Stimulated activated CD4-positive, alpha-beta T cell treated with anti-CD3 and anti-CD28 coated beads, Interleukin-4, amount 100 ng/mL, for 48 hours (primary cell): Measurements from ENCODE around the gene HRK.
"Not testable (repeated sequence)": the region's sequence is repeated elsewhere in the genome, so short reads cannot be mapped to it uniquely, and the experiment has no call there.

Experiments
- DNase-seq, 2 donors: peaks; one replicate each; pipeline ENCODE4 v3.0.0-alpha.2; 2020; ENCODE audit warnings: low read depth in 2 of 2

HRK gene

DNA sequence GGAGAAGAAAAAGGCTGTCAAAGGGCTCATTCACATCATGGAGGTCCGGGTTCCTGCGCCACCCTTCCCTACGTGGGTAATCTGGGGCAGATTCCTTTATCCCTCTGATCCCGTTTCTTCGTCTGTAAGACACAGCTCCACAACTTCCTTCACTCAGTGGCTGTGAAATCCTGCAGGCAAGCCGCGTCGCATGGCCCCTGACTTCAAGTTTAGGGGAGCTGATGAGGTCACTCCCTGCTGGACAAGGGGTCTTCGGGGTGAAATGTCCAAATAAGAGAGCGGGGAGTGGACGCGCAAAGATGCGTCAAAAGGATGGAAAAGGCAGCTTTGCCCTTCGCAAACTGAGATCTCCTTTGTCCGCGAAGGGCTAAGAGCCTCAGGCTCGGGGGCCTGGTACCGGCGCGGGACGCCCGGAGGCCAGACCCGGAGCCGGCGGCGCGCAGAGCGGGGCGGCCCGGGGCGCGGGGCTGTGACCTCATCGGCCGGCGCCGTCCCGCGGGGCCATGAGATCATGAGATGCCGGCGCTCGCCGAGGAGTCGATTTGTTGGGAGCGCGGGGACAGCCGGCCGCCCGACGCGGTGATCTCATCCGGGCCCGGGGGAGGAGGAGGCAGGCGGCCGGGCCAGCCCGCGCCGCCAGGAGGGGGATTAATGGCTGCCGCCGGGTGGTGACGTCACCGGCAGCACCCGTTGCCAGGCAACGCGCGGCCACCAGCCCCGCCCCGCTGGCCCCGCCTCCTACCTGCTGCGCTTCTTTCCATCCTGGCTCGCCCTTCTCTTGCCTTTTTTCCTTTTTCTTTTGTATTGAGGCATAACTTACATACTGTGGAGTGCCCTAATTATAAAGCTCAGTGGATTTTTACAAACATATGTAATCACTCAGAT lies 62.1 kb downstream of the HRK start:
- DNase-seq: peak; percentile 82 to 88

DNA sequence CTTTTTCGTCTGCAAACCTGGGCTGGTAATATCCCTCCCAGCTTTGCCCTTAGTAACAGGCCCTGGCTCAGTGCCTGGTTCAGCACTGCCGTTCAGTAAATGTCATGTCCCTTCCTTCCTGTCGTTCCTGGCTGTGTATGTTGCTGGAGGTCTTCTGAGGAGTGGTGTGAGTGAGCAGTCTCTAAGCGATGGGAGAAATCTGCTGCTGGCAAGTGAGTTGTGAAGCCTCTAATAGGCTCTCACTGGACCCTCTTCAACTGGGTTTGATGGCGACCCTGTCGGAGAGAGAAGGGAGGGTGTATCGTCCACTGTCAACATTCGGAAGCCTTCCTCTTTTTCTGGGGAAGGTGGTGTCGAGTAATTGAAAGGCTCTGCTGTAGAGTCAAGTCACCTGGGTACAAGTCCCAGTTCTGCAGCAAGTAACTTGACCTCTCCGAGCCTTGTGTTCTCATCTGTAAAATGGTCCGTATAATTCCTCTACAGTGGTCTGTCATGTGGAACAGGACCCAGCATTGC lies 62.8 kb downstream of the HRK start:
- peak in 1 of 2 donors; percentile 2 for DNase-seq

DNA sequence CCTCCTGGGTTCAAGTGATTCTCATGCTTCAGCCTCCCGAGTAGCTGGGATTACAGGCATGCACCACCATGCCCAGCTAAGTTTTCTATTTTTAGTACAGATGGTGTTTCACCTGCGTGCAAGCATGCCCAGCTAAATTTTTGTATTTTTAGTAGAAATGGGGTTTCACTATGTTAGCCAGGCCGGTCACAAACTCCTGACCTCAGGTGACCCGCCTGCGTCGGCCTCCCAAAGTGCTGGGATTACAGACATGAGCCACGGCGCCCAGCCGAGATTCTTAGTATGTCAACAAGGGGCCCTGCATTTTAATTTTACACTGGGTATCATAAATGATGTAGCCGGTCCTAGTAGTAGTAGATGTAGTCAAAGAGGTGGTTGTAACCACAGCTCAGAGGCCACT lies 66.5 kb downstream of the HRK start:
- not testable (repeated sequence) for DNase-seq

DNA sequence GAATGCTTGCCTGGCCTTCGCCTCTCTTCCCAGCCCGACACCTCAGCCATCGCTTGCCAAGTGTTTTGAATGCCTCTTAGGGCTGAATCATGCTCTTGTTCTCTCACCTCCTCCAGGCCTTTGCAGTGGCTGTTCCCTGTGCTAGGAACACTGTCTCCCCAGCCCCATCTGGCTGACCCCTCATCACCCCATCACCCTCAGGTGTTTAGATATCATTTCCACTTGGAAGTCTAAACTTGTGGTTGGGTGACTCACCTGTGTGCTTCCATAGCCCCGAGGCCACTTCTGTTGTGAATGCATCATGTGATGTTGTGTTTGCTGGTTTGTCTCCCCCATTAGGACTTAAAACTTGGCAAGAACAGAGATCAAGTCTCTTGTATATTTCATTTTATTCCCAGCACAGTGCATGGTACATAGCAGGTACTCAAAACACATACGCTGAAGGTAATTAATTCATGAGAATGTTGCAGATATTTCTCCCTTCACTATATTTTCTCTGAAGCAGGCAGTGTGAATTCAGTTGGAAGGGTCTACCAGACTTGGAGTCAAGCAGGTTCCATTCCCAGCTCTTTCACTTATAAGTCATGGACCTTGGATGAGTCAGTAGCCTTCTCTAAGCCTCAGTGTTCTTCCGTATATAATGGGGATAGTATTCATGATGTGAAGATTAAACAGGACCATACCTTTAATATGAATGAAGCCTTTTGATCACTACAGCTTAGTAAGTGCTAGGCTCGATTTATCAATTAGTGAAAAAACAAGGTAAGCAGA lies 67.8 kb downstream of the HRK start:
- no peak for DNase-seq

DNA sequence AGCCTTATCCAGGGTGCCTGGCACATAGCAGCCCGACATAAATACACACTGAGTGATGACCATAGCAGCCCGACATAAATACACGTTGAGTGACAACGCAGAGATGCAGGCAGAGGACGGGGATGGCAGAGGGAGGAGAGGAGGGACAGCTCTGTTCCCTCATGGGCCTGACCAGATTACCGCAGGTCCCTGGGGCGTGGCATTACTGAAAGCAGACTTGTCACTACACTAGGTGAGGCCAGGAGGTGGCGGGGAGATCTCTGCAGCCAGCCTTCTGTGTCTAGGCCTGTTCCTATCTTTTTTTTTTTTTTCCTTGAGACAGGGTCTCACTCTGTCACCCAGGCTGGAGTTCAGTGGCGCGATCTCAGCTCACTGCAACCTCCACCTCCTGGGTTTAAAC lies 69.0 kb downstream of the HRK start:
- no peak for DNase-seq

DNA sequence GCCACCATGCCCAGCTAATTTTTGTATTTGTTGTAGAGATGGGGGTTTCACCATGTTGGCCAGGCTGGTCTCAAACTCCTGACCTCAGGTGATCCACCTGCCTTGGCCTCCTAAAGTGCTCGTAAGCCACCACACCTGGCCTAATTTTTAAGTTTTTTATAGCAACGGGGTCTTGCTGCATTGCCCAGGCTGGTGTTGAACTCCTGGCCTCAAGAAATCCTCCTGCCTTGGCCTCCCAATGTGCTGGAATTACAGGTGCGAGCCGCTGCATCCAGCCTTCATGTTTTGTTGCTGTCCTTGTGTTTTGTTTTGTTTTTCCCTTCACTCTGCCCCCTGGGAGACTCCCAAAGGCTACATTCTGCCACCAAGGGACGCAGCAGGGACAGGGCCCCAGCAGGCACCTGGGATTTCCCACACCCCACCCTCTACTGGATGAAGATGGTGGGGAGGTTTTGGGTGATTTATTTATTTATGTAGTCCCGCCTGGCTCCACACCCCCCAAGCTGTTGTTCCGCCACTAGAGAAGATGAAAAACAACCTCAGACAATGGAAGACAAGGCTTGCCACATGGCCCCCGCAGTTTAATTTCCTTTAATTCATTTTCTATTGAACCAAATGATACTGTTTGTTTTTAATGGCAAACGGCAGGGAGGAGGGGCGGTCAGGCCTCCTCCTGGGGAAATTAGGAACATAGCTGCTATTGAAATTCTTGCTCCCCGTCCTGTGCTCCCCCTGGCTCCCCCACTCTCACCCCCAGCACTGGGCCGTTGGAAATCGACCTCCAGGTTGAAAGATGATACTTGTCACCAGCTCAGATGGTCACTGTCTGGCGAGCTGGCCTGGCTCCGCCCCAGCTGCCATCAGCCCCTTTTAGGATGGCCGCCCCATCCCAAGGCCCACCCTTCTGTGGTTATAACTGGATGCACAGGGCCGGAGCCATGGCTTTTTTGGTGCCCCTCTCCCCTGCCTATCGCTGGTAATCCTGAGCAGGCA lies 72.8 kb downstream of the HRK start:
- no peak for DNase-seq

DNA sequence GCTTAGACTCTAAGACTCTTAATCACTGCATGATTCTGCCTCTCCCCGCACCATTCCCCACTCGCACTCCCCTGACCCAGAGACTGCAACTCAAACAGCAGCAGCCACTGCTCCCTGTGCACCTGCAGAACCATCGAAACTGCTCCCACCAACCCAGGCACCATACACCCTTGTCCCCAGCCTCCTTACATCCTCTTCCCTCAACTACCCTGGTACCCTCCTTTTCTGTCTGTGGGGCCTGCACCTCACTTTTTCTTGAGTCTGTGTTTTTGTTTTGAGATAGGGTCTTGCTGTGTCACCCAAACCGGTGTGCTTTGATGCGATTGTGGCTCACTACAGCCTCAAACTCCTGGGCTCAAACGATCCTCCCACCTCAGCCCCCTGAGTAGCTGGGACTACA lies 73.7 kb downstream of the HRK start:
- no peak for DNase-seq

DNA sequence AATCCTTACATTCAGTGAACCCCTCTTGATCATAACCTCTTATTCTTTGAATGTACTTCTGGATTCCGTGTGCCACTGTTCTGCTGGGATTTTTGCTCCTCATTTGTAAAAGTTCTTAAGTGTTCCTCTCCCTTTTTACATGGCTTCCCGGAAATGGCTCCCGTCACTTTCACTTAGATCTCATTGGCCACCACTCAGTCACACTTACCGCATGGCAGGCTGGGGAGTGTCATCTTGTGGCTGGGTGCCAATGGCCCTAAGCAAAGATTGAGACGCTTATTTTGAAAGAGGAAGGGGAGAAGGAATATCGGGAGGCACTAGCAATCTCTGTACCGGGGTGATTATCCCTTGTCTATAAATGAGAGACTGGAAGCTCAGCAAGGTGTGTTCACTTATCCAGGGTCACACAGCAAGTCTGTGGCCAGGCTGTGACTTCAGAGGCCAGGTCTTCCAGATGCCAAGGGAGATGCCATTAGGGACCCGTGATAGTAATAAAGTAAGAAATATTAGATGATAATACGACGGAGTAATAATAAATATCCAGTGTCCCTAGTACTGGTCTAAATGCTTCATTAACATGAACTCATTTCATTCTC lies 74.3 kb downstream of the HRK start:
- DNase-seq: no peak
